ENCODE results near the gene CCDC61.

CCDC61 gene

DNA sequence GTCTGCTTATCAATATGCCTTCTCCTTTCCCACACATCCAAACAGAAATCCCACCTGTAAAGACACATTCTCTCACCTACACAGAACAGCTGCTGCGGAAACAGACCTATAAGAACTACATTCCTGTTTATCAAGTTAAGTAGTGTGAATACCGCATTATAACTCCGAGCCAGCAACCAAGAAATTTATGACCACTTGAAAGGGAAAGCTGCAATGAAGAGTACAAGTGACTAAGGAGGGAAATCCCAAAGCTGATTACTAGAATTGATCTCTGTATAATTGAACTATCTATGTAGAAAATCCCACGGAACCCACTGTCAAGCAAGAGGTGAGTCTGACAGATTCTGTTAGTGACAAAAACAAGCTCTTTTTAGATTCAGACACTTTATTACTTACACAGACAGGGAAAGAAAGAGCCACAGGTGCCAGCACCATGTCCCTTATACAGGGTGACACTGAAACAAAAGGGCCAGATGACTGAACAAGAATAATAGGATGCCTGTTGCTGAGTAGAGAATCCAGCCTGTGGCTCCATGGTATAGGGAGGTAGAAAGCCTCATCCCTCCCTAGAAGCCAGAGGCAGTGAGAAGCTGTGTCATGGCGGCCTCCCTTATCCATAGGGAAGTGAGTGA, 47.1 kb downstream of the CCDC61 start:
- no peak for DNase-seq

GRCh38 chr19:46043519-46043918, 48.3 kb downstream of the CCDC61 start:
- DNase-seq: no peak

- DNase-seq: no peak
Measured at GRCh38 chr19:46049597-46049996, 54.3 kb downstream of the CCDC61 start.

DNA sequence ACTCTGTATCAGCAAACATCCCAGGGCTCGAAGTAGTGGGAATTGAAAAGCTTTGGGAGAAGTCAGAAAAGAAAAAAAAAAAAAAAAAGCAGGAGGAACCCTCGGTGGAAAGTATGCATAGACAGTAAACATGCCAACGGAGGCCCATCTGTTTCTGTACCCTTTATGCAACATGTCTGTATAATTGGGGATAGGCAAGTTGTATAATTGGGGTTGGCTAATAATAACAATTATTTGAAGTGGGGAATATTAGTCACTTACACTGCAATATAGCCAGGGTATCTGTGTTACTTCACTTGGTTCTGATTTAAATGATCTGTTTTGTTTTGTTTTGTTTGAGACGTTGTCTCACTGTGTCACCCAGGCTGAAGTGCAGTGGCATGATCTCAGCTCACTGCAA, 57.6 kb downstream of the CCDC61 start:
- no peak for DNase-seq

GRCh38 chr19:46056536-46056935, 61.3 kb downstream of the CCDC61 start:
- no peak for DNase-seq

GRCh38 chr19:46058778-46059177, 63.5 kb downstream of the CCDC61 start:
- no peak for DNase-seq

GRCh38 chr19:46060012-46060411, 64.7 kb downstream of the CCDC61 start:
- DNase-seq: no peak

DNA sequence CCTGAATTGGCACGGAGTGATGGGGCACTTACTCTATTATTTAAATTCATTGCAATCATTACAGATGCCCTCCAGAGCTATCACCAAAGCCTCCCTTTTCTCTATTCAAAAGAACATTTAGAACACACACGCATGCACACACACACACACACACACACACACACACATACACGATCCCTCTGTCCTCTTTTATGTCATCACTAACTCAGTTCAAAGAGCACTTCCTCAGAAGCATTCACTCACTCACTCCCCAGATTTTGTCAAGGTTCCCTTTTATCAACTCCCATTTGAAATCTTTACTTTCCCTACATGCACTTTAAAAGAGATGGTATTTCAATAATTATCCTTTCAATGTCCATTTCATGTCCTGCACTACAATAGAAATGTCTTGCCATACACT, 67.9 kb downstream of the CCDC61 start:
- no peak for DNase-seq

GRCh38 chr19:46065486-46066071, 70.3 kb downstream of the CCDC61 start:
- DNase-seq: no peak

DNA sequence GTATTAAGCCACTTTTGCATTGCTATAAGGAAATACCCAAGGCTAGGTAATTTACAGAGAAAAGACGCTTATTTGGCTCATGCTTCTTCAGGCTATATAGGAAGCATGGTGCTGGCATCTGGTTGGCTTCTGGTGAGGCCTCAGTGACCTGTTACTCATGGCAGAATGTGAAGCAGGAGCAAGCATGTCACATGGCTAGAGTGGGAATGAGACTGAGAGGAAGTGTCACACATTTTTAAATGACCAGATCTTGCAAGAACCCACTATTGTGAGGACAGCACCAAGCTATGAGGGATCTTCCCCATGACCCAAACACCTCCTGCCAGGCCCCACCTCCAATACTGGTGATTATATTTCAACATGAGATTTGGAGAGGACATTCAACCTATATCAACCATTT, 71.2 kb downstream of the CCDC61 start:
- no peak for DNase-seq

- DNase-seq: no peak
Measured at GRCh38 chr19:46067691-46068090, 72.4 kb downstream of the CCDC61 start.

All from SIG-M5 (cell line).